GM18951 (cell line): Measurements from ENCODE around the gene SYNPR.
"Not testable (repeated sequence)": the region's sequence is repeated elsewhere in the genome, so short reads cannot be mapped to it uniquely, and the experiment has no call there.

Experiments
- POLR2A ChIP-seq: IDR thresholded peaks from 4 replicates; pipeline ENCODE4 v1.6.1; 2011; ENCODE audit warnings: mild to moderate bottlenecking; ENCODE audit not compliant: insufficient read length, insufficient read depth; ENCODE audit errors: extremely low read depth
- in situ Hi-C: fragments of 300-500 bp; cut with MboI; formaldehyde crosslinking; loops from one replicate; pipeline ENCODE4 v1.12.0; 2022; ENCODE audit warnings: low sequenced_read_pairs, mixed read lengths, inconsistent platforms; ENCODE audit not compliant: unreplicated experiment

SYNPR gene

DNA sequence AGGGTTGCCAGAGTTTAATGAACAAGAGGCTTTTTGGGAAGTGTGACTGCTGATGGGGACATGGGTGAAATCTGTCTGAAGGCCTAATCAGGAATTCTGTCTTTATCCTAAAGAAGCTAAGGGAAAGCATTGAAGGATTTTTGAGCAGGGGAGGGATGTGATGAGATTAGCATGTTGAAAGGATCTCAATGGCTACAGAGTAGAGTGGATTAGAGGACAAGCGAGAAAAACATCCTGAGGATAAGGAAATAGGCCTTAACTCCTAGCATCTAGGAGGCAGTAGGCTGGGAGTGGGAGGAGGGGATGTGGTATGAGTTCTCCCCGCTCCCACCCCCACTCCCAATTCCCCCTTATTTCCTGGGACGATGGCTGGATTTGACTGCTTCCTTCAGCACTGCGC is 339.3 kb downstream of the SYNPR start:
- no peak for TF ChIP-seq POLR2A
- in situ Hi-C loops = no loop called here

DNA sequence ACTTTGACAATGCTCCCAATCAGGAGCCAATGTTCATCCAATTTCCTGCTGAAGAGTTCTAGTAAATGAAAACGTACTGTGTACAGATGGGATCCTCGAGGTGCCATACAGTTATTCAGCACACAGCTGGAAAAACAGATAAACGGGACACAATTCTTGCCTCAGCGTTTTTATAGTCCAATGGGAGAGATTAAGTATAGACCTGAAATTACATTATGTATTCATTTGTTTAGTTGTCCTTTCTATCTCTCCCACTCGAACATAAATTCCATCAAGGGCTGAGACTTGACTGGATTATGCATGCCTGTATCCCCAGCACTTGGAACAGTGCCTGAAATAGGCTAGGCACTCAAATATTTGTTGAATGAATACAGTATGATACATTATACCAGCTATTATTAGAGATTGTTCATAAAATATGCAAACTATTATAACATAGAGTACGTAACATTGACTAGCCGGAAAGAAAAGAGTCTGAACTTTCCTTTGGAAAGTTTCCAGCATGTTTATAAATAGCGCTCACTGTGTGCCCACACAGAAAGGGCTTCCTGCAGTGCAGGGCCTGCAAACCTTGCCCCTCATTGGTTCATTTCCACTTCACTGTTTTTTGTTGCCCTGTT is 346.9 kb downstream of the SYNPR start:
- no peak for TF ChIP-seq POLR2A
- in situ Hi-C loops = no loop called here

GRCh38 chr3:63631670-63632069 is 353.6 kb downstream of the SYNPR start:
- TF ChIP-seq POLR2A = no peak
- in situ Hi-C loops = no loop called here

DNA sequence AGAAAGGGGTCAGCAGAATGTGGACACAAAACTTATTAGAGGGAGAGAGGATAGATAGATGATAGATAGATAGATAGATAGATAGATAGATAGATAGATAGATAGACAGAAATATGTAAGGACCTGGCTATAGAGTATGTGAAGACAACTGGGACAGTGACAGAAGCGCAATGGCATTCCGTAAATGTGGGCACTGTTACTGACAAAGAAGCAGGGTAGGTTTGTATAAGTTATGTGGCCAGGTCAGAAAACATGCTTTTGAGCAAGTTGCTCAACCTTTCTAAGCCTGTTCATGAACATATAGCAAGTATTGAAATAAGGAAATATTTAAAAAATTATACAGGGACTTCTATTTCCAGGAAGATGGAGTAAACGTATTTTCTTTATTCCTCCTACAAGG is 357.1 kb downstream of the SYNPR start:
- in situ Hi-C loops = no loop called here
- TF ChIP-seq POLR2A = no peak

GRCh38 chr3:63639806-63640205 is 361.7 kb downstream of the SYNPR start:
- TF ChIP-seq POLR2A = no peak
- in situ Hi-C loops = no loop called here

DNA sequence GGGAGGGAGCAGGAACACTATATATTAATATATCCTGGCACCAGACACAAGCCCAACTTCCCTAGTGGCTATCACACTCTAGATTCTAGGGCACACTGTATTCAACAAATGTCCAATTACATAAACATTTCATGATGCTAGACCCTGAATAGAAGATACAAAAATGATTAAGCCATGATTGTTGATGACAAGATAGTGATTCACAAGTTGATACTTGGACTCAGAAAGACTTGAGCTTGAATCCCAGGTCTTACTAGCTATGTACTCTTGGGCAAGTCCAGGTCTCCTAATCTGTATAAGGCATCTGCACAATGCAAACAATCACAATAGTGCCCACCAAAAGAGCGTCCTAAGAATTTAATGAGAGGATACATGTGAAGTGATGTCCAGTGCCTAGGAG is 364.4 kb downstream of the SYNPR start:
- TF ChIP-seq POLR2A = no peak
- in situ Hi-C loops = no loop called here

GRCh38 chr3:63644212-63644797 is 366.2 kb downstream of the SYNPR start:
- no peak for TF ChIP-seq POLR2A

GRCh38 chr3:63644928-63645781 is 367.0 kb downstream of the SYNPR start:
- in situ Hi-C loops = not testable (repeated sequence)

More at GRCh38 chr3:63644212-63644797, 366.2 kb downstream of the SYNPR start:
- in situ Hi-C loops = no loop called here

- no peak for TF ChIP-seq POLR2A
- in situ Hi-C loops = no loop called here
Measured at GRCh38 chr3:63652066-63652725, 374.1 kb downstream of the SYNPR start, which contains the start of gene SNTN. TSS of gene SNTN (plus strand) at chr3:63652675. CDS start at chr3:63652688, 13 bp downstream.

DNA sequence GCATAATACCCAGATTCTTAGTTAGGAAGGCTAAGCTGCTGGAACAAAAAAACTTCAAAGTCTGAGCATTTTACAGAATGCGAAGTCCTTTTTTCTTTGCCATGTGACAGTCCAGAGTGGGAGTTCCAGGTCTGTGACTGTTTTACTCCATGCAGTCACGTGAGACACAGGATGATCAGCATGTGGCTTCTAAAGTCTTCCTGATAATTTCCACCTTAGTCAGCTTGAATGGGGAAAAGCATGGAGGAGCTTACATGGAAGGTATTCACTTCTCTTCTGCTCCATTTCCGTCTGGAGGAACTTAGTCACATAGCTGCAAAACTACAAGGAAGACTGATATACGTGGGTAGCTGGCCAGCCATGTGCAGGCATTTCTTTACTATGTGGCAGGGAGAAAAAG is 376.1 kb downstream of the SYNPR start:
- TF ChIP-seq POLR2A = no peak
- in situ Hi-C loops = no loop called here

DNA sequence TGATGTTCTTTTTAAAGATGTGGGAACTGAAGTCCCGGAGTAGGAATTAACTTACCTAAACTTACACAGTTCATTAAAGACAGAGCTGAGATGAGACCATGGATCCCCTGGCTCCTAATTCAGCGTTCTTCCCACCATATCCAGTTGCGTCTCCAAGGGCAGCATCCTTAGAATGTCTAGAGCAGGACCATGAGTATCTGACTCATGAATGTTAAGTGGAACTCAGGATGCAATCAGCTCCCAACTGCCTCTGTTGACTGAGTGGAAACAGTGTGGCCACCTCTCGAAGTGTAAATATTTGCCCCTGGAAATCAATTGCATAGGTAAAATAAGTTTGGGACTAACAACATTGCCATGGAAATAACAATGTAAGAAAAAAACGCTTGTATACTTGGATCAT is 376.8 kb downstream of the SYNPR start:
- in situ Hi-C loops = no loop called here
- no peak for TF ChIP-seq POLR2A

- in situ Hi-C loops = no loop called here
Measured at GRCh38 chr3:63655519-63655918, 377.4 kb downstream of the SYNPR start.

DNA sequence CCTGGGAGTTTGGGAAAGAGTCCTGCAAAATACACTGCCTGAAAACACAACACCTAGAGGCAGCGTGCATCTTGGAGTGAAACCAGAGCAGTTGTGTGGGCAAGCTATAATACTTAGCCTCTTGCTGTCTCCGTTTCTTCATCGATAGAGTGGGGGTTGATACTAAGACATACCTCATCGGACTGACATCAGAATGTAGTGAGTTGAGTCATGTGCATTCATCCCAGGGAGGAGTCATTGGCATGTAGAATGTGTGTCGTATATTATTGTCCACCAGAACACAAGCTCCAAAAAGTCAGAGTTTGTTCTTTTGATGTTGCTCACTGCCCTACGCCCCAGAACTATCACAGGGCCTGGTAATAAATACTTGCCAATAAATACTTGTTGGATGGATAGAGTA is 378.7 kb downstream of the SYNPR start:
- in situ Hi-C loops = no loop called here

More at GRCh38 chr3:63655519-63655918, 377.4 kb downstream of the SYNPR start:
- TF ChIP-seq POLR2A = no peak

More for the DNA sequence above, 378.7 kb downstream of the SYNPR start:
- no peak for TF ChIP-seq POLR2A
